Ramos (cell line): ENCODE data around the gene ZC4H2.
"Not testable (repeated sequence)": the region's sequence is repeated elsewhere in the genome, so short reads cannot be mapped to it uniquely, and the experiment has no call there.

ENCODE experiments used
- in situ Hi-C: fragments of 300-500 bp; cut with MboI; formaldehyde crosslinking; loops from one replicate; pipeline ENCODE4 v1.14.3; 2022; ENCODE audit warnings: low sequenced_read_pairs; ENCODE audit not compliant: unreplicated experiment

ZC4H2 gene

GRCh38 chrX:64975989-64976672 lies at the start of gene ZC4H2:
Gene ZC4H2, minus strand, starts transcription at chrX:64976450. Its CDS starts 73 bp downstream, at chrX:64976377.
- in situ Hi-C loops, result no loop called here

GRCh38 chrX:65017451-65017850 lies 41.2 kb upstream of the ZC4H2 start:
- in situ Hi-C loops, result no loop called here

GRCh38 chrX:65014230-65014629 lies 38.0 kb upstream of the ZC4H2 start:
- in situ Hi-C loops, result no loop called here

GRCh38 chrX:65009459-65009858 lies 33.2 kb upstream of the ZC4H2 start:
- in situ Hi-C loops, result no loop called here

GRCh38 chrX:65002208-65002607 lies 26.0 kb upstream of the ZC4H2 start:
- in situ Hi-C loops, result not testable (repeated sequence)

- in situ Hi-C loops, result no loop called here
Measured at GRCh38 chrX:64996805-64997204, 20.6 kb upstream of the ZC4H2 start.

GRCh38 chrX:64994131-64994798 lies 18.0 kb upstream of the ZC4H2 start:
- in situ Hi-C loops, result no loop called here

- in situ Hi-C loops, result no loop called here
Measured at GRCh38 chrX:64977830-64978229, 1.6 kb upstream of the ZC4H2 start.

- in situ Hi-C loops, result no loop called here
Measured at GRCh38 chrX:64977051-64977450, 801 bp upstream of the ZC4H2 start.

GRCh38 chrX:64976673-64977040 lies 407 bp upstream of the ZC4H2 start:
- in situ Hi-C loops, result no loop called here

GRCh38 chrX:64975491-64975890 lies 759 bp downstream of the ZC4H2 start:
- in situ Hi-C loops, result no loop called here

- in situ Hi-C loops, result no loop called here
Measured at GRCh38 chrX:64925480-64925879, 50.8 kb downstream of the ZC4H2 start.

GRCh38 chrX:64908121-64908520 lies 68.1 kb downstream of the ZC4H2 start:
- in situ Hi-C loops, result no loop called here

- in situ Hi-C loops, result no loop called here
Measured at GRCh38 chrX:64894454-64895038, 81.7 kb downstream of the ZC4H2 start.

- in situ Hi-C loops, result no loop called here
Measured at GRCh38 chrX:64885850-64886249, 90.4 kb downstream of the ZC4H2 start.

- in situ Hi-C loops, result not testable (repeated sequence)
Measured at GRCh38 chrX:64878709-64879108, 97.5 kb downstream of the ZC4H2 start.

- in situ Hi-C loops, result no loop called here
Measured at GRCh38 chrX:64867217-64867616, 109.0 kb downstream of the ZC4H2 start.
